ENCODE data around the gene DVL1. TPM values are rescaled to one million over a fixed set of nuclear protein-coding genes. Genes with fewer than 3 reads are reported as not detected.

Gene DVL1
- total RNA-seq, 1 experiment from 2014 or later: 91.4 TPM

- ChIA-PET CTCF (no interaction called here), POLR2A (no interaction called here)
- H3K36me3 Mint-ChIP-seq: no peaks in the 10 kb centered on the region
- no peaks in the 10 kb centered on the region for H3K9me3 Mint-ChIP-seq
- H3K27me3 Mint-ChIP-seq (ENCODE audit: low read depth): no peaks in the 10 kb centered on the region
- peaks cover 4% of the 10 kb centered on the region; the same call in 1 of the 2 replicates for H3K4me1 Mint-ChIP-seq
- ATAC-seq: no peak
- DNase-seq (ENCODE audit: low spot score): no peak
- no peak for TF ChIP-seq EMX1 (CRISPR knock-in tag; IDR thresholded peaks at IDR 0.05)
- H3K4me3 Mint-ChIP-seq: no peak overlapping the region
- H3K27ac Mint-ChIP-seq: no peak overlapping the region
These were observed 54.8 kb downstream of the DVL1 start for GRCh38 chr1:1294250-1294890.

DNA sequence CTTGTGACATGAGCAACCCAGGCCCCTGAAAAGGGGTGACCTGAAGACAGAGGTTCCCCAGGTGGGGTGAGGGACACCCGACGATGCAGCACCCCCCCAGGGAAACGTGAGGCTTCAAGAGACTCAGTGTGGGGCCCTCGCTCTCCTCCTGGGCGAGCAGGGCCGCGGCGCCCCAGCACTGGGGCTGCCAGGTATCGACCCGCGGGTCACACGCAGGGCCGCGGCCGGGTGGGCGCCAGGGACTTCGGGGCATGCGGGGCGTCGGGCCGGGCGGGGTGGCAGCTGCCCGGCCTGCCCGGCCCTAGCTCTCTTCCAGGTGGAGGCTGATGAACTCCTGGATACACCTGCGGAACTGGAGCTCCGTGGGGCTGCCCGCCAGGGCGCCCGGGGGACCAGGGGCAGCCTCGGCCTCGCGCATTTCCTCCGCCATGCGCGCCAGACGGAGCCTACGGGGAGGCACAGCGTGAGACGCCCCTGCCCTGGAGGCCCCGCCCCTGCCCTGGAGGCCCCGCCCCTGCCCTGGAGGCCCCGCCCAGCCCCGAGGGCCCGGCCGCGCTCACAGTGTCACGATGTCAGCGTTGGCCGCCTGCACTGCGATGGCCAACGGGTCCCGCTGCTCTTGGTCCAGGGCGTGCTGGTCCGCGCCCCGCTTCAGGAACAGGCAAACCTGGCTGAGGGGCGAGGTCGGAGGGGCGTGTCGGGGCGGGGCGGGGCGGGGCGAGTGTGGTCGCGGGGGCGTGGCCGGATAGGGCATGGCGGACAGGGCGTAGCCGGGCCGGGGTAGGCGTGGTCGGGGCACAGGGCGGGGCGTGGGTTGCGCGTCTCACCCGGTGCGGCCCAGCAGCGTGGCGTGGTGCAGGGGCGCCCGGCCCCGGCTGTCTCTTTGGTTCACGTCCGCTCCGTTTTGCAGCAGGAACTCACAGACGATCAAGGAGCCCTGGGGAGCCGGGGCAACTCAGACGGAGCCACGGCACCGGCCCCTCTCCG, 55.7 kb downstream of the DVL1 start:
- H3K4me1 Mint-ChIP-seq: peaks cover 4% of the 10 kb centered on the region; the same call in 1 of the 2 replicates
- TF ChIP-seq SP1 (CRISPR knock-in tag; conservative IDR thresholded peaks at IDR 0.05) (peak; percentile 37; the same call in 1 of the 2 replicates), TCF7 (CRISPR knock-in tag; IDR thresholded peaks at IDR 0.05; ENCODE audit: low read depth) (0 out of 2 replicates have a peak, but pooled peaks have one; percentile 16), ZNF396 (CRISPR knock-in tag; IDR thresholded peaks at IDR 0.05; ENCODE audit: borderline replicate concordance) (no peak), ZNF219 (CRISPR knock-in tag; IDR thresholded peaks at IDR 0.05; ENCODE audit: borderline replicate concordance) (no peak)
- POLR2A ChIA-PET: no interaction called here
- no peak overlapping the region for H3K27ac Mint-ChIP-seq
- CTCF ChIA-PET: interaction anchor here (1.0 to 4.3 kb wide), 2 partner anchors 9 to 171 kb away, joined by 3 to 81 read pairs; no protein-coding TSS in a partner anchor
- H3K36me3 Mint-ChIP-seq: no peaks in the 10 kb centered on the region
- H3K4me3 Mint-ChIP-seq: no peak overlapping the region
- DNase-seq (ENCODE audit: low spot score) (peak; percentile 73), ATAC-seq (peak; percentile 73)
- H3K27me3 Mint-ChIP-seq (ENCODE audit: low read depth): no peaks in the 10 kb centered on the region
- H3K9me3 Mint-ChIP-seq: no peaks in the 10 kb centered on the region

DNA sequence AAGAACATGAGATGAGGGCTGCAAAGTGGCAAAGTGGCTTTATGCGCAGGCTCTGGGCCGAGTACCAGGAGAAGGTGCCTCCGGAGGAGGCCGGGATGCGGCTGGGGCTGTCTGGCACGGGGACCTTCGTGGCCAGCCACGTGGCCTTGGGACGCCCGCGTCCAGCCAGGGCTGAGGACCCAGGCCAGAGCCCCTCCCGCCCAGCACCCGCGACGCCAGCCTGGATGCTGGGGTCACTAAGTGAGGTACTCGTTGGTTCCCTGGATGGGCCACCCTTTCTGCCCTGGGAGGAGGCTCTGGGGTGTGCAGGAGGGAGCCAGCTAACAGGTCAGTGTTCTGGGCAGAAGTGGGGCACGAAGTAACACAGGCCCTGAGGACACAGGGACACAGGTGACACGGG, 56.4 kb downstream of the DVL1 start:
- CTCF ChIA-PET: interaction anchor here (0.6 to 4.3 kb wide), 9 partner anchors 9 to 316 kb away, joined by 3 to 81 read pairs (median 7); partner anchors contain the start of genes SCNN1D and UBE2J2
- H3K4me1 Mint-ChIP-seq: peaks cover 4% of the 10 kb centered on the region; the same call in 1 of the 2 replicates

GRCh38 chr1:1292442-1292779, 56.8 kb downstream of the DVL1 start:
- Mint-ChIP-seq H3K4me1 (peaks cover 4% of the 10 kb centered on the region; the same call in 1 of the 2 replicates), H3K4me3 (no peak overlapping the region), H3K27ac (no peak overlapping the region), H3K9me3 (no peaks in the 10 kb centered on the region), H3K36me3 (no peaks in the 10 kb centered on the region), H3K27me3 (ENCODE audit: low read depth) (no peaks in the 10 kb centered on the region)
- no peak for DNase-seq (ENCODE audit: low spot score)
- CTCF ChIA-PET: interaction anchor here (0.6 to 4.3 kb wide), 57 partner anchors 9 to 326 kb away, joined by 3 to 81 read pairs (median 5); partner anchors contain the start of genes B3GALT6, C1QTNF12, C1orf159 and PLEKHN1
- ATAC-seq: no peak
- POLR2A ChIA-PET: interaction anchor here (0.8 to 1.1 kb wide), 2 partner anchors 12 to 19 kb away, joined by 5 read pairs; partner anchors contain the start of gene UBE2J2
- TF ChIP-seq IRF1 (CRISPR knock-in tag; IDR thresholded peaks at IDR 0.05) (no peak), GTF2I (CRISPR knock-in tag; conservative IDR thresholded peaks at IDR 0.05) (no peak), ZNF121 (CRISPR knock-in tag; IDR thresholded peaks at IDR 0.05) (no peak), PRRX2 (CRISPR knock-in tag; IDR thresholded peaks at IDR 0.05) (no peak), PRDM15 (CRISPR knock-in tag; IDR thresholded peaks at IDR 0.05) (no peak), E2F4 (CRISPR knock-in tag; IDR thresholded peaks at IDR 0.05; ENCODE audit: borderline replicate concordance, low read depth) (no peak), RELA (CRISPR knock-in tag; IDR thresholded peaks at IDR 0.05; ENCODE audit: borderline replicate concordance) (no peak)
- TF ChIP-seq, protein P1, sequence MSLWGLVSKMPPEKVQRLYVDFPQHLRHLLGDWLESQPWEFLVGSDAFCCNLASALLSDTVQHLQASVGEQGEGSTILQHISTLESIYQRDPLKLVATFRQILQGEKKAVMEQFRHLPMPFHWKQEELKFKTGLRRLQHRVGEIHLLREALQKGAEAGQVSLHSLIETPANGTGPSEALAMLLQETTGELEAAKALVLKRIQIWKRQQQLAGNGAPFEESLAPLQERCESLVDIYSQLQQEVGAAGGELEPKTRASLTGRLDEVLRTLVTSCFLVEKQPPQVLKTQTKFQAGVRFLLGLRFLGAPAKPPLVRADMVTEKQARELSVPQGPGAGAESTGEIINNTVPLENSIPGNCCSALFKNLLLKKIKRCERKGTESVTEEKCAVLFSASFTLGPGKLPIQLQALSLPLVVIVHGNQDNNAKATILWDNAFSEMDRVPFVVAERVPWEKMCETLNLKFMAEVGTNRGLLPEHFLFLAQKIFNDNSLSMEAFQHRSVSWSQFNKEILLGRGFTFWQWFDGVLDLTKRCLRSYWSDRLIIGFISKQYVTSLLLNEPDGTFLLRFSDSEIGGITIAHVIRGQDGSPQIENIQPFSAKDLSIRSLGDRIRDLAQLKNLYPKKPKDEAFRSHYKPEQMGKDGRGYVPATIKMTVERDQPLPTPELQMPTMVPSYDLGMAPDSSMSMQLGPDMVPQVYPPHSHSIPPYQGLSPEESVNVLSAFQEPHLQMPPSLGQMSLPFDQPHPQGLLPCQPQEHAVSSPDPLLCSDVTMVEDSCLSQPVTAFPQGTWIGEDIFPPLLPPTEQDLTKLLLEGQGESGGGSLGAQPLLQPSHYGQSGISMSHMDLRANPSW (CRISPR knock-in tag; conservative IDR thresholded peaks at IDR 0.05; ENCODE audit: low read depth): no peak
- TF ChIP-seq, protein P2, sequence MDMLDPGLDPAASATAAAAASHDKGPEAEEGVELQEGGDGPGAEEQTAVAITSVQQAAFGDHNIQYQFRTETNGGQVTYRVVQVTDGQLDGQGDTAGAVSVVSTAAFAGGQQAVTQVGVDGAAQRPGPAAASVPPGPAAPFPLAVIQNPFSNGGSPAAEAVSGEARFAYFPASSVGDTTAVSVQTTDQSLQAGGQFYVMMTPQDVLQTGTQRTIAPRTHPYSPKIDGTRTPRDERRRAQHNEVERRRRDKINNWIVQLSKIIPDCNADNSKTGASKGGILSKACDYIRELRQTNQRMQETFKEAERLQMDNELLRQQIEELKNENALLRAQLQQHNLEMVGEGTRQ (CRISPR knock-in tag; IDR thresholded peaks at IDR 0.05): no peak

More for the DNA sequence above, 56.4 kb downstream of the DVL1 start:
- ATAC-seq: no peak
- Mint-ChIP-seq H3K36me3 (no peaks in the 10 kb centered on the region), H3K27me3 (ENCODE audit: low read depth) (no peaks in the 10 kb centered on the region), H3K9me3 (no peaks in the 10 kb centered on the region), H3K4me3 (no peak overlapping the region), H3K27ac (no peak overlapping the region)
- POLR2A ChIA-PET: no interaction called here
- no peak for TF ChIP-seq FOXK1 (CRISPR knock-in tag; IDR thresholded peaks at IDR 0.05)
- no peak for TF ChIP-seq ZNF671 (CRISPR knock-in tag; IDR thresholded peaks at IDR 0.05)
- no peak for TF ChIP-seq NR2C2 (CRISPR knock-in tag; IDR thresholded peaks at IDR 0.05)
- TF ChIP-seq OVOL2 (CRISPR knock-in tag; IDR thresholded peaks at IDR 0.05; ENCODE audit: borderline replicate concordance): no peak
- TF ChIP-seq TCF7 (CRISPR knock-in tag; IDR thresholded peaks at IDR 0.05; ENCODE audit: low read depth): no peak
- TF ChIP-seq ZNF317 (CRISPR knock-in tag; IDR thresholded peaks at IDR 0.05; ENCODE audit: borderline replicate concordance, low read depth): no peak
- TF ChIP-seq ZNF396 (CRISPR knock-in tag; IDR thresholded peaks at IDR 0.05; ENCODE audit: borderline replicate concordance): no peak
- TF ChIP-seq GABPB1 (CRISPR knock-in tag; IDR thresholded peaks at IDR 0.05): no peak
- no peak for DNase-seq (ENCODE audit: low spot score)

All from WTC11 (cell line).